ENCODE results near the gene PPM1A.

The PPM1A gene

DNA sequence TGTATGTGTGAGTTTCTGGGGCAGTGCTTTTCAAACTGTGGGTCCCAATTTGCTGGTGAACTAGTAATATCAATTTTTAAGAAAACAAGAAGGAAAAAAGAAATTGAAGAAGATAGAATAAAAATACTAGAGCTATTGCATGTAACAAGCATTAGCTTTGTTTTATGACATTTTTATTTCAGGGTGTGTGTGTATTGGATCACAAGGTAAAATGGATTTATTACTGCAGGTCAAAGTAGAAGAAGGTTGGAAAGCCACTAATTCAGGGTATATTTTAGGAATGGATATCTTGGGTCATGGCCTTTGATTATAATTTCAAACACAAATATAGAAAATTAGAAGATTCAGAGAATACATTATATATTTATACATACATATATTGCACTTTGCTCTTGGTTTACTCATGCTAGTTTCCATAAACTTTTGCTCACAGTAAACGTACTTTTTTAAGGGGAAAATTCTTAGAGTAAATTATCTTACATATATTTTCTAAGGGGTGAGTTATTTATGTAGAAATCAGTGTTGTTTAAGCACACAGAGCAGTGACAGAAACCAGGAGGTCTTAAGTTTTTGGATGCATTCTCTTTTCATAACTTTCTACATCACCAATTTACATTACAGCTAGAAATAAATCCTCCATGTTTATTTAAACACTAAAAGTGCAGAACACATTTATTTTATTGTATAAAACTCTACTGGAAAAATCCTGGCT, 34.5 kb upstream of the PPM1A start:
- ChIA-PET POLR2A (no interaction called here), CTCF (no interaction called here)
- Histone ChIP-seq H3K27ac (ENCODE audit: extremely low read depth, low read depth, low read length) (no peak overlapping the region), H3K36me3 (ENCODE audit: control insufficient read depth in 2 of 2, insufficient read depth in 1 of 2, low read length in 2 of 2) (no peaks in the 10 kb centered on the region), H3K4me3 (ENCODE audit: low read depth, low read length) (no peak overlapping the region), H3K9me3 (ENCODE audit: control insufficient read depth, insufficient read depth, low read depth, low read length) (no peaks in the 10 kb centered on the region), H3K4me1 (ENCODE audit: control insufficient read depth, insufficient read depth, low read length) (no peaks in the 10 kb centered on the region)
- TF ChIP-seq ZNF664 (tag by site-specific recombination; IDR thresholded peaks at IDR 0.05): no peak
- TF ChIP-seq, protein P1, sequence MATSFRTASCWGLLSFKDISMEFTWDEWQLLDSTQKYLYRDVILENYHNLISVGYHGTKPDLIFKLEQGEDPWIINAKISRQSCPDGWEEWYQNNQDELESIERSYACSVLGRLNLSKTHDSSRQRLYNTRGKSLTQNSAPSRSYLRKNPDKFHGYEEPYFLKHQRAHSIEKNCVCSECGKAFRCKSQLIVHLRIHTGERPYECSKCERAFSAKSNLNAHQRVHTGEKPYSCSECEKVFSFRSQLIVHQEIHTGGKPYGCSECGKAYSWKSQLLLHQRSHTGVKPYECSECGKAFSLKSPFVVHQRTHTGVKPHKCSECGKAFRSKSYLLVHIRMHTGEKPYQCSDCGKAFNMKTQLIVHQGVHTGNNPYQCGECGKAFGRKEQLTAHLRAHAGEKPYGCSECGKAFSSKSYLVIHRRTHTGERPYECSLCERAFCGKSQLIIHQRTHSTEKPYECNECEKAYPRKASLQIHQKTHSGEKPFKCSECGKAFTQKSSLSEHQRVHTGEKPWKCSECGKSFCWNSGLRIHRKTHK (tag by site-specific recombination; IDR thresholded peaks at IDR 0.05): no peak
- no peak for TF ChIP-seq EGR2 (tag by site-specific recombination; IDR thresholded peaks at IDR 0.05; ENCODE audit: low read depth)
- no peak for TF ChIP-seq ZXDB (tag by site-specific recombination; IDR thresholded peaks at IDR 0.05)
- no peak for TF ChIP-seq ZNF558 (tag by site-specific recombination; IDR thresholded peaks at IDR 0.05)
- no peak for TF ChIP-seq GLI4 (tag by site-specific recombination; IDR thresholded peaks at IDR 0.05)
- no peak for TF ChIP-seq ZNF561 (tag by site-specific recombination; IDR thresholded peaks at IDR 0.05; ENCODE audit: borderline replicate concordance)
- TF ChIP-seq ZNF274 (IDR thresholded peaks at IDR 0.05; ENCODE audit: low read length): no peak
- no peak for TF ChIP-seq ZNF274 (tag by site-specific recombination; IDR thresholded peaks at IDR 0.05; ENCODE audit: borderline replicate concordance)
- no peak for TF ChIP-seq ZNF184 (tag by site-specific recombination; IDR thresholded peaks at IDR 0.05)
- no peak for TF ChIP-seq ZFHX2 (tag by site-specific recombination; conservative IDR thresholded peaks at IDR 0.05)
- no peak for TF ChIP-seq ZNF560 (tag by site-specific recombination; IDR thresholded peaks at IDR 0.05; ENCODE audit: borderline replicate concordance)
- no peak for TF ChIP-seq GLIS2 (tag by site-specific recombination; IDR thresholded peaks at IDR 0.05)
- no peak for TF ChIP-seq MEIS1 (CRISPR knock-in tag; IDR thresholded peaks at IDR 0.05; ENCODE audit: borderline replicate concordance)
- TF ChIP-seq, protein P2, sequence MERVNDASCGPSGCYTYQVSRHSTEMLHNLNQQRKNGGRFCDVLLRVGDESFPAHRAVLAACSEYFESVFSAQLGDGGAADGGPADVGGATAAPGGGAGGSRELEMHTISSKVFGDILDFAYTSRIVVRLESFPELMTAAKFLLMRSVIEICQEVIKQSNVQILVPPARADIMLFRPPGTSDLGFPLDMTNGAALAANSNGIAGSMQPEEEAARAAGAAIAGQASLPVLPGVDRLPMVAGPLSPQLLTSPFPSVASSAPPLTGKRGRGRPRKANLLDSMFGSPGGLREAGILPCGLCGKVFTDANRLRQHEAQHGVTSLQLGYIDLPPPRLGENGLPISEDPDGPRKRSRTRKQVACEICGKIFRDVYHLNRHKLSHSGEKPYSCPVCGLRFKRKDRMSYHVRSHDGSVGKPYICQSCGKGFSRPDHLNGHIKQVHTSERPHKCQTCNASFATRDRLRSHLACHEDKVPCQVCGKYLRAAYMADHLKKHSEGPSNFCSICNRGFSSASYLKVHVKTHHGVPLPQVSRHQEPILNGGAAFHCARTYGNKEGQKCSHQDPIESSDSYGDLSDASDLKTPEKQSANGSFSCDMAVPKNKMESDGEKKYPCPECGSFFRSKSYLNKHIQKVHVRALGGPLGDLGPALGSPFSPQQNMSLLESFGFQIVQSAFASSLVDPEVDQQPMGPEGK (tag by site-specific recombination; IDR thresholded peaks at IDR 0.05): no peak
- TF ChIP-seq ZNF202 (tag by site-specific recombination; IDR thresholded peaks at IDR 0.05; ENCODE audit: borderline replicate concordance): no peak
- no peak for TF ChIP-seq ZIC2 (tag by site-specific recombination; IDR thresholded peaks at IDR 0.05)

DNA sequence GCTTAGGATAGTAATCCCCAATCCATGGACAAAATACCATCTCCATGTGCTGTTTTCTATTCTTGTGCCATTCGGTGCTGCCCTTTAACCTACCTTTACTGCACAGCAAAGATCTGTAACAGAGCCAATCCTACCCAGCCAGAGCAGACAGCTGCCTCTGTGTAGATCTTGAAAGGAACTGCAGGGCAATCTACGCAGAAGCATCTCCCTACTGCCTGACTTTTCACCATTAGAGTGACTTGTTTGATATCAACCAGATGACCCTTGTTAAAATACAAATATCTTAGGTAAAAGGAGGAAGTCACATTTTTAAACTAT, 33.9 kb upstream of the PPM1A start:
- ChIA-PET CTCF (no interaction called here), POLR2A (no interaction called here)
- H3K4me1 ChIP-seq (ENCODE audit: control insufficient read depth, insufficient read depth, low read length): no peaks in the 10 kb centered on the region
- H3K27ac ChIP-seq (ENCODE audit: extremely low read depth, low read depth, low read length): no peak overlapping the region
- TF ChIP-seq ZNF404 (tag by site-specific recombination; IDR thresholded peaks at IDR 0.05) (no peak), ZNF146 (tag by site-specific recombination; IDR thresholded peaks at IDR 0.05) (no peak), ZBTB48 (tag by site-specific recombination; IDR thresholded peaks at IDR 0.05) (no peak), ZNF37A (tag by site-specific recombination; IDR thresholded peaks at IDR 0.05) (no peak), ZNF423 (tag by site-specific recombination; IDR thresholded peaks at IDR 0.05) (no peak)
- H3K36me3 ChIP-seq (ENCODE audit: control insufficient read depth in 2 of 2, insufficient read depth in 1 of 2, low read length in 2 of 2): no peaks in the 10 kb centered on the region
- no peak overlapping the region for H3K4me3 ChIP-seq (ENCODE audit: low read depth, low read length)
- H3K9me3 ChIP-seq (ENCODE audit: control insufficient read depth, insufficient read depth, low read depth, low read length): no peaks in the 10 kb centered on the region

Measured in HEK293 (cell line).